ENCODE data around the gene ANKS1B. TPM values are rescaled to one million over a fixed set of nuclear protein-coding genes. Genes with fewer than 3 reads are reported as not detected.
"Not testable (repeated sequence)": the region's sequence is repeated elsewhere in the genome, so short reads cannot be mapped to it uniquely, and the experiment has no call there.

The ANKS1B gene
- total RNA-seq, 2 donors from 2014 or later = 1.8 to 2.0 TPM

DNA sequence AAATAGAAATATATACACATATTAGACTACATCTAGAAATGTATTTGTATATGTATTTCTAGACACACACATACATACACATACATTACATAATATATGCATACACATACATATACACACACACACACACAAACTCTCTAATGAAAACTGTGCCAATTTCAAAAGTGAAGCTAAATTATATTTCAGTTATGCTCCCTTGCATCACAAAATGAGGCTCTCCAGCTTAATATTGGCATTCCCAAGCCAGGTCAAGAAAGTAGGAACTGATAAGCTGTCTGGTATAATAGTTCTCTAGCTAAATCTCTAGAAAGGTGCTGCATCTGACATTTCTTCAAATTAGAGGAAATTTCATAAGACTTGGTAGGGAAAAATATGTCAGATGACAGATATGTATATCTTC lies 280.3 kb downstream of the ANKS1B start:
- H3K36me3 Mint-ChIP-seq (ENCODE audit: low read depth) = no peaks in the 10 kb centered on the region
- H3K4me1 Mint-ChIP-seq = no peaks in the 10 kb centered on the region
- ATAC-seq (replicated peaks) = no peak
- H3K27me3 Mint-ChIP-seq = no peaks in the 10 kb centered on the region
- peaks cover 17% of the 10 kb centered on the region for H3K9me3 Mint-ChIP-seq
- no peak overlapping the region for H3K4me3 Mint-ChIP-seq
- no peak overlapping the region for H3K27ac Mint-ChIP-seq

DNA sequence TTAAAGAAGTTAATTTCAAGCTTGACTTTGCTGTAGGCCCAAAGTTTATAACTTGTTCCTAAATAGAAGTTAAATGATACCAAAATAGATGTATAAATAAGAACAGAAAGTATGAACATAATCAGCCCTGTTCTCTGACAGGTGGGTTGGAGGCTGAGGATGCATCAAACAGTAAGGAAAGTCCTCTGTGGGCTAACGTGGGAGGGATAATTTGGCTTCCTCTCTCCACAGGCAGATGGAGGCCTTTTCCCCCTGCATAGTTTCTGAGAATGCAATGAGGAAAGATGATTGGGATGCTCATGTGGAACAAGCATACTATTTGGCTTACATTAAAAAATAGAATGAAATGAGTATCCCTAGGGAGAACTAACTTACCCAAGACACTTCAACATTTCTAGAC lies 280.7 kb downstream of the ANKS1B start:
- no peak for ATAC-seq (replicated peaks)
- no peaks in the 10 kb centered on the region for H3K4me1 Mint-ChIP-seq
- H3K36me3 Mint-ChIP-seq (ENCODE audit: low read depth) = no peaks in the 10 kb centered on the region
- H3K27ac Mint-ChIP-seq = no peak overlapping the region
- no peaks in the 10 kb centered on the region for H3K27me3 Mint-ChIP-seq
- no peak overlapping the region for H3K4me3 Mint-ChIP-seq
- peaks cover 17% of the 10 kb centered on the region for H3K9me3 Mint-ChIP-seq

DNA sequence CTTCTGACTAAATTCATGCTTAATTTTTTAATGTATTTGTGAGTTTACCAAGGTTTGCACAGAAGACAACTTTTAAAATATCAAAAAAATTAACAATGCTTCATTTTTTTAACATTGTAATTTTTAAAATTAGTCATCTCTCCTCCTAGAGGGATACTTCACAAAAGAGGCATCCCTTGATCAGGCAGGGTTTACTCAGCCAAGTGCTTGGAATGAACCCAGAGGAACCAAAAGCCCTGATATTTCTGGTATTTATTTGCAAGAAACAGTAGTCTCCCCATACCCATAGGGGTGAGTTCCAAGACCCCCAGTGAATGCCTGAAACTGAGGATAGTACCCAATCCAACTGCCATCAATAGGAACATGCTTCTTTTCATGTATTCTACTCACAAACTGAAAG lies 284.7 kb downstream of the ANKS1B start:
- H3K27me3 Mint-ChIP-seq = no peaks in the 10 kb centered on the region
- no peak overlapping the region for H3K27ac Mint-ChIP-seq
- no peak overlapping the region for H3K4me3 Mint-ChIP-seq
- H3K4me1 Mint-ChIP-seq = no peaks in the 10 kb centered on the region
- ATAC-seq (replicated peaks) = no peak
- no peaks in the 10 kb centered on the region for H3K36me3 Mint-ChIP-seq (ENCODE audit: low read depth)
- peaks cover 13% of the 10 kb centered on the region for H3K9me3 Mint-ChIP-seq

DNA sequence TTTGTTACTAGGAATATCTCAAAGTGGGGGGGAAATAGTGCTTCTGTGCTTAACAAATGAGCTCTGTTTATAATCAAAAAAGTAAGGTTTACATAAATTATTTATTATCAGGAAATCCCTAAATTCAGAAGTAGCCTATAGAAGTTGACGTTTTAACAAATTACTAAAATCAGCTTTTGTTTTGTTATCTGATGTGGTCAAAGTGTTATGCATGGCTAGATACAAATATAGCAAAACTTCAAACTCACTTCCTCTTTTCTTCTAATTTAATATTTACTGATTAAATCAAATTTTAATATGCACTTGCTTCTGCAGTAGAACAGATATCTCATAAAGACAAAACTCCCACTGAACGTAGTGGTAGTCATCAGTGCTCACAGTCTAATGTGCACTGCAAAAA lies 289.7 kb downstream of the ANKS1B start:
- no peaks in the 10 kb centered on the region for H3K27me3 Mint-ChIP-seq
- H3K27ac Mint-ChIP-seq = no peak overlapping the region
- H3K4me3 Mint-ChIP-seq = no peak overlapping the region
- H3K9me3 Mint-ChIP-seq = peaks cover 5% of the 10 kb centered on the region
- no peaks in the 10 kb centered on the region for H3K4me1 Mint-ChIP-seq
- no peaks in the 10 kb centered on the region for H3K36me3 Mint-ChIP-seq (ENCODE audit: low read depth)
- ATAC-seq (replicated peaks) = no peak

DNA sequence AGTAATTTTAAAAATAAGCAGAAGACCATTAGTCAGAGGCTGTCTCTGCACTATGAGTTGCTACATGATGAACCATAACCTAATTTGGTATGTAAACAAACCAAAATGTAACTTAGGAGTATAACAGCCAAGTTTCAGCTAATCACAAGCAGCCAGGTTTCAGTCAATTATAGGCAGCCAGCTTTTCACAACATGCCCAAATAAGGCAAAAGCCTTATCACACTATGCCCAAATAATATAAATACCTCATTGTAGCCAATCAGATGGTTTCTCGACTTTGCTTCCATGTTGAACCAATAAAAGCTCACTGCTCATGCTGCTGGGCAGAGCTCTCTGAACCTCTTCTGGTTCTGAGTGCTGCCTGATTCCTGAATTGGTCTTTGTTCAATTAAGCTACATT lies 298.6 kb downstream of the ANKS1B start:
- Mint-ChIP-seq H3K9me3 (peaks cover 27% of the 10 kb centered on the region), H3K4me3 (no peak overlapping the region), H3K27me3 (no peaks in the 10 kb centered on the region), H3K27ac (no peak overlapping the region), H3K4me1 (no peaks in the 10 kb centered on the region), H3K36me3 (ENCODE audit: low read depth) (no peaks in the 10 kb centered on the region)
- no peak for ATAC-seq (replicated peaks)

DNA sequence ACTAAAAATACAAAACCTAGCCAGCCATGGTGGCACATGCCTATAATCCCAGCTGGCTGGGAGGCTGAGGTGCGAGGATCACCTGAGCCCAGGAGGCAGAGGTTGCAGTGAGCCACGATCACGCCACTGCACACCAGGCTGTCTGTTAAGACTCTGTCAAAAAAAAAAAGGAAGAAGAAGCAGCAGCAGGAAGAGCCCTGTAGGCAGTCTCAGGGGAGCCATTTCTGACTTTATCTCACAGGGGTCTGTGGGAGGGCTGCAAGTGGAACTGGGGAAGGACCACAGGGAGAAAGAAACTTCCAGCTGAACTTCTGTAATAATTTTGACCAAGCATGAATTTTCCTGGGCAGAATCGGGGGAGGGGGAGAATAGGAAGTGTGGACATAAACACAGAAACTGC lies 304.5 kb downstream of the ANKS1B start:
- Mint-ChIP-seq H3K36me3 (ENCODE audit: low read depth) (no peaks in the 10 kb centered on the region), H3K4me1 (no peaks in the 10 kb centered on the region), H3K9me3 (peaks cover 12% of the 10 kb centered on the region), H3K4me3 (no peak overlapping the region), H3K27ac (no peak overlapping the region), H3K27me3 (no peaks in the 10 kb centered on the region)
- ATAC-seq (replicated peaks) = no peak

DNA sequence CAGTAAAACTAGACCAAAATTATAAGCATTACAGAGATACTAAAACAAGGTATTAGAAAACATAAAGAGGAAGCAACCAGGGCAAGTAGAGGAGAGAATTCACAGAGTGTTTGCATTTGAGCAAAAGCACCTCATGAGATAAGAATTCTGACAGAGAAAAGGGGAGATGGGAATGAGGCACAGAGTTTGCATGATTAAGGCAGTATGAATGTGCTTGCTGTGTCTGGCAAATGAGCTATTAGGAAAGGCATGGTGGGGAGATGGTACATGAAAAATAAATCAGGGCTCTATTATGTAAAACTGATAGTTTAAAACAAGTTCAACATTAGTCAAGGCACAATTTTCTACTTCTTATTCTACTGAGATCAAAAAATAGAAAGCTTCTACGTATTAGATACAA lies 314.1 kb downstream of the ANKS1B start:
- Mint-ChIP-seq H3K27me3 (no peaks in the 10 kb centered on the region), H3K9me3 (peaks cover 14% of the 10 kb centered on the region), H3K4me3 (no peak overlapping the region), H3K4me1 (no peaks in the 10 kb centered on the region), H3K36me3 (ENCODE audit: low read depth) (no peaks in the 10 kb centered on the region), H3K27ac (no peak overlapping the region)
- no peak for ATAC-seq (replicated peaks)

DNA sequence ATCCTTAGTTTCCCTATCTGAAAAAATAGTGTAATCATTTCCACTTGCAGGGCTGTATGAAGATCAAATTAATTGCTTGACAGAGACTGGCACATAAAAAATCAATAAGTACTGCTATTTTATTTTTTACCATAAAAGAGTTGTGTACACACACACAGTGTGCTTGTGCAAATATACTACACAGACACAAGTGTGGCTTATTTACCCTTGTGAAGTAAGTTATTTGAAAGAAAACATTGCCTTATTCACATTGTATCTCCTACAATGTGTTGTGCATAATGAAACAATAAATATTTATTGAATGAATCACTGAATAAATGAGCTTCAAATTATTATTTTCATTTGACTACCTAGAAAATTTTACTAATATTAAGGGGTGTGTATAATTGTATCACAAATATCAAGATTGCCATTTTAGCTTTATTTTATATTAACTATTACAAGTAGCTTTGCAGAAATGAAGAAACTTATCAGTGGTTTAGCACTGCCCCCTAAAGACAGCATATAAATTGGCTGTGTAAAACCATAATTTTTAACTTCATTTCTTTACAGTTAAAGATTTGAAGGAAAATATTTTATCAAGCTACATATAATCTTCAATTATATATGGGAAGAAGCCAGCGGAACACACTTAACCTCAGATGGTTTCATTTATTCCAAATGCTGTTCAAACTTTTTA lies 325.9 kb downstream of the ANKS1B start:
- H3K27me3 Mint-ChIP-seq = no peaks in the 10 kb centered on the region
- H3K4me1 Mint-ChIP-seq = no peaks in the 10 kb centered on the region
- no peak for ATAC-seq (replicated peaks)
- no peaks in the 10 kb centered on the region for H3K36me3 Mint-ChIP-seq (ENCODE audit: low read depth)
- no peak overlapping the region for H3K4me3 Mint-ChIP-seq
- H3K9me3 Mint-ChIP-seq = no peaks in the 10 kb centered on the region
- H3K27ac Mint-ChIP-seq = no peak overlapping the region

DNA sequence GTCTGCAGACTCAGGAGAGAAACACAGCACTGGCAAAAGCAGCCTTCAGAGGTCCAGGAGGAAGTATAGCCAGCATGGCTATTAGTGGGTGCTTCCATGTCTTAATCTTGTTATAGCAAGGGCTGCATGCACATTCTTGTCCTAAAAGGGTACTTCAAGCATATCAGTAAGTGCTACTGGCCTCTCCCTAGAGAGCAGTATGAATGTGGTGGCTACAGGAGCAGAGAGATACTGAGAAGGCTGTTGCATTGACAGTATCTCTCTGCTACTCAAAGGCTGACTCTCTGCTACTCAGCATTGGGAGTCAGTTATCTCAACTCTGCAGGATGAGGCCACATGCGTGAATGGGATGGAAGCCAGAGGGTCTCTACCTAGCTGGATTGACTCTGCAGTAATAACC lies 335.2 kb downstream of the ANKS1B start:
- no peaks in the 10 kb centered on the region for H3K36me3 Mint-ChIP-seq (ENCODE audit: low read depth)
- H3K4me3 Mint-ChIP-seq = no peak overlapping the region
- no peaks in the 10 kb centered on the region for H3K27me3 Mint-ChIP-seq
- no peak overlapping the region for H3K27ac Mint-ChIP-seq
- H3K4me1 Mint-ChIP-seq = no peaks in the 10 kb centered on the region
- ATAC-seq (replicated peaks) = no peak
- H3K9me3 Mint-ChIP-seq = peaks cover 3% of the 10 kb centered on the region

DNA sequence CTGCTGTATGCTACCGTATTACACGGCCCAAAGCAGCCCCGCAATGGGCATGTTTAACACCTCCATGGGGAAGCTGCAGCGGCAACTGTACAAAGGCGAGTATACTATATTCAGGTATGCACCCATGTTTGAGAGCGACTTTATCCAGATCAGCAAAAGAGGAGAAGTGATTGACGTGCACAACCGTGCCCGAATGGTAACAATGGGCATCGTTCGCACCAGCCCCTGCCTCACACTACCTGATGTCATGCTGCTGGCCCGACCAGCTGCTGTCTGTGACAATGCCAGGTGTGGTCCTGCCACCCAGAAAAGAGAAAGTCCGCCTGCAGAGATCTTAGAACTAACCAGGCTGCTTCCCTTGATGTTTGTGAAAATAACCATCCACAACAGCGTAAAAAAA lies 336.6 kb downstream of the ANKS1B start:
- H3K36me3 Mint-ChIP-seq (ENCODE audit: low read depth) = no peaks in the 10 kb centered on the region
- ATAC-seq (replicated peaks) = no peak
- H3K27ac Mint-ChIP-seq = no peak overlapping the region
- no peaks in the 10 kb centered on the region for H3K4me1 Mint-ChIP-seq
- no peak overlapping the region for H3K4me3 Mint-ChIP-seq
- H3K27me3 Mint-ChIP-seq = no peaks in the 10 kb centered on the region
- H3K9me3 Mint-ChIP-seq = peaks cover 3% of the 10 kb centered on the region

DNA sequence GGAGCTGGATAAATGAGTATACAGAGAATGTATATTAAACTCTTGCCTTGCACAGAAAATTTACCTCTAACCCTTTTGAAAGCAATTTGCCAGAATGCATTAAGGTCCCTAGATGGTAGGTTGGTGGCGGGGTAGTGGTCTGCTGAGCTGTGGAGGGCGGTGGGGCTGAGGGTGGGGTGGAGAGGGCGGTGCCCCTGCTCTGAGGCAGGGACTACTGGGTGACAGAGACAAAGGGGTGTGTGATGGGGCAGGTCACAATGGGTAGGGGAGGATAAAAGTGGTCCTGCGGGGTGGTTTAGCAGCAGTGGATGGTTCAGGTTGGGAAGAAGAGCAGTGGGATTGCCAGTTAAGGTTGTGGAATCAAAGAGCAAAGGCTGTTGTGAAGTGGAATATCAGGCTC lies 337.3 kb downstream of the ANKS1B start, which contains the start of gene GARIN6:
Gene GARIN6 (plus strand): TSS at position 301 of the 400 bp plus-strand sequence. CDS start 422 bp downstream, outside the sequence.
- H3K36me3 Mint-ChIP-seq (ENCODE audit: low read depth) = no peaks in the 10 kb centered on the region
- no peak within 1 kb of the TSS for H3K27ac Mint-ChIP-seq
- H3K4me1 Mint-ChIP-seq = no peaks in the 10 kb centered on the region
- H3K9me3 Mint-ChIP-seq = peaks cover 7% of the 10 kb centered on the region
- H3K4me3 Mint-ChIP-seq = no peak within 1 kb of the TSS
- no peak for ATAC-seq (replicated peaks)
- H3K27me3 Mint-ChIP-seq = no peaks in the 10 kb centered on the region

DNA sequence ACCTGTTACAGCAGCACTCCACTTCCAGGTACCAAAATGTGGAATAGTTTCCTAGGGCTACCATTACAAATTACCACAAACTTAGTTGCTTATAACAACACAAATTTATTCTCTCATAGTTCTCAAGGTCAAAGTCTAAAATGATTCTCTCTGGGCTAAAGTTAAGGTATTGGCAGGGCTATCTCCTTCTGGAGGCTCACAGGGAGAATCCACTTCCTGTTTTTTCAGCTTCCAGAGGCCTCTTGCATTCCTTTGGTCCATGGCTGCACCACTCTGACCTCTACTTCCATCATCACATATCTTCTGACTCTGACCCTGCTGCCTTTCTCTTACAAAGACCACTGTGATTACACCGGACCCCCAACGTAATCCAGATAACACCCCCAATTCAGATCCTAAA lies 340.1 kb downstream of the ANKS1B start:
- Mint-ChIP-seq H3K27ac (no peak overlapping the region), H3K4me3 (no peak overlapping the region), H3K27me3 (no peaks in the 10 kb centered on the region), H3K4me1 (no peaks in the 10 kb centered on the region), H3K36me3 (ENCODE audit: low read depth) (no peaks in the 10 kb centered on the region), H3K9me3 (peaks cover 4% of the 10 kb centered on the region)
- no peak for ATAC-seq (replicated peaks)

DNA sequence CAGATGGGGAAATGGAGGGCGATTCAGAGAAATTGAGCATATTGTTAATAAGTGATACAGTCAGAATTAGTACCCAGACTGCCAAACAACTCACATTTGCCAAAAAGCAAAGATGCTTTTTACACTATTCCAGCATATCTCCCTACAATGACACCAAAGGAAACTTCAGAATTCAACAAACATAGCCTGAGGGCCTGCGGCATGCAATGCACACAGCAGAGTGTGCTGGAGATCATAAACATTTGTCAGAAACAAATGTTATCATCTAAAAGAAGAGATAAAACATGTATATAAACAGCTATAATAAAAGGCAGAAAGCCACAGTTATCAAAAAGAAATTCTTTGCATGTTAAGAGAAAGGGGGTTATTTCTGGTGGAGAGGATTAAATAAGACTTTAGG lies 357.3 kb downstream of the ANKS1B start:
- no peak for ATAC-seq (replicated peaks)
- no peaks in the 10 kb centered on the region for H3K36me3 Mint-ChIP-seq (ENCODE audit: low read depth)
- no peaks in the 10 kb centered on the region for H3K27me3 Mint-ChIP-seq
- no peaks in the 10 kb centered on the region for H3K4me1 Mint-ChIP-seq
- H3K4me3 Mint-ChIP-seq = no peak overlapping the region
- H3K9me3 Mint-ChIP-seq = peaks cover 8% of the 10 kb centered on the region
- no peak overlapping the region for H3K27ac Mint-ChIP-seq

DNA sequence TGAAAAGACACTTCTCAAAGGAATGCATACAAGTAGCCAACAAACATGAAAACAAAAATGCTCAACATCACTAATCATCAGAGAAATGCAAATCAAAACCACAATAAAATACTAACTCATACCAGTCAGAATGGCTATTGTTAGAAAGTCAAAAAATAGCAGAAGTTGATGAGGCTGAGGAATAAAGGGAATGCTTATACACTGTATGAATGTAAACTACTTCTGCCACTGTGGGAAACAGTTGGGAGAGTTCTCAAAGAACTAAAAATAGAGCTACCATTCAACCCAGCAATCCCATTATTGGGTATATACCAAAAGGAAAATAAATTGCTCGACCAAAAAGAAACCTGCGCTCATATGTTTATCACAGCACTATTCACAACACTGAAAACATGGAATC lies 360.1 kb downstream of the ANKS1B start:
- H3K4me1 Mint-ChIP-seq; H3K27me3 Mint-ChIP-seq; H3K27ac Mint-ChIP-seq; H3K9me3 Mint-ChIP-seq; ATAC-seq (replicated peaks); H3K4me3 Mint-ChIP-seq; H3K36me3 Mint-ChIP-seq (ENCODE audit: low read depth): not testable (repeated sequence)

DNA sequence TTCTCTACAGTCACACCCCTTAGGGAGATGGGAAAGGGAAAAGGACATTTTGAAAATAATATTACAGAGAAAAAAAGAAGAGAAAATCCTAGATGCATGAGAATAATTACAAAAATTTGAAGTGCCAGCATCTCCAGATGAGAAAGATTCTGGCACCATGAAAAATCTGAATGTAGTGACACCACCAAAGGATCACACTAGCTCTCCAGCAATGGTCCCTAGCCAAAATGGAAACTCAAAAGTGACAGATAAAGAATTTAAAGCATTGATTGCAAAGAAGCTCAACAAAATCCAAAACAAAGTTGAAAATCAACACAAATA lies 364.6 kb downstream of the ANKS1B start:
- peaks cover 10% of the 10 kb centered on the region for H3K9me3 Mint-ChIP-seq
- no peak overlapping the region for H3K27ac Mint-ChIP-seq
- no peaks in the 10 kb centered on the region for H3K27me3 Mint-ChIP-seq
- H3K4me1 Mint-ChIP-seq = no peaks in the 10 kb centered on the region
- H3K36me3 Mint-ChIP-seq (ENCODE audit: low read depth) = no peaks in the 10 kb centered on the region
- H3K4me3 Mint-ChIP-seq = no peak overlapping the region
- ATAC-seq (replicated peaks) = no peak
